Karpas-422 (cell line): Measurements from ENCODE around the gene S100PBP. TPM values are rescaled to one million over a fixed set of nuclear protein-coding genes. Genes with fewer than 3 reads are reported as not detected.
A peak's percentile ranks its signal among the peaks of the same experiment; 100 is the strongest.
"Not testable (repeated sequence)": the region's sequence is repeated elsewhere in the genome, so short reads cannot be mapped to it uniquely, and the experiment has no call there.

Source experiments
- DNase-seq: peaks from one replicate; pipeline ENCODE4 v3.0.0-alpha.2; 2015
- H2AFZ ChIP-seq: fragments of 200-600 bp; sonication (generic); 2 replicates; pipeline ENCODE4 v1.6.1; 2014; ENCODE audit warnings: antibody characterized with exemption, low read length, mixed read lengths
- H3K27ac ChIP-seq: fragments of 200-600 bp; sonication (generic); 2 replicates; pipeline ENCODE4 v1.5.1; 2014; ENCODE audit warnings: mild to moderate bottlenecking, low read length, moderate library complexity
- H3K27me3 ChIP-seq: fragments of 200-600 bp; sonication (generic); 2 replicates; pipeline ENCODE4 v1.6.1; 2014; ENCODE audit warnings: low read length, mixed read lengths
- H3K36me3 ChIP-seq: fragments of 200-600 bp; sonication (generic); 2 replicates; pipeline ENCODE4 v1.6.1; 2014; ENCODE audit warnings: low read length, mixed read lengths; ENCODE audit not compliant: insufficient read depth
- H3K4me1 ChIP-seq: fragments of 200-600 bp; sonication (generic); 2 replicates; pipeline ENCODE4 v1.6.1; 2014; ENCODE audit warnings: mild to moderate bottlenecking, low read length, mixed read lengths
- H3K4me2 ChIP-seq: fragments of 200-600 bp; sonication (generic); 2 replicates; pipeline ENCODE4 v1.6.1; 2014; ENCODE audit warnings: low read length, low read depth, mild to moderate bottlenecking; ENCODE audit not compliant: poor library complexity, severe bottlenecking
- H3K4me3 ChIP-seq: fragments of 200-600 bp; sonication (generic); 2 replicates; pipeline ENCODE4 v1.5.1; 2014; ENCODE audit warnings: mild to moderate bottlenecking, antibody characterized with exemption, low read length, mixed read lengths
- H3K79me2 ChIP-seq: fragments of 200-600 bp; sonication (generic); 2 replicates; pipeline ENCODE4 v1.6.1; 2014; ENCODE audit warnings: mild to moderate bottlenecking, low read length, mixed read lengths
- H3K9ac ChIP-seq: fragments of 200-600 bp; sonication (generic); 2 replicates; pipeline ENCODE4 v1.6.0; 2014; ENCODE audit warnings: low read length
- H3K9me2 ChIP-seq: fragments of 200-600 bp; sonication (generic), shearing (Covaris generic); replicated peaks from 2 replicates; pipeline ENCODE4 v1.6.0; 2014; ENCODE audit warnings: mild to moderate bottlenecking, low read length, moderate library complexity; ENCODE audit not compliant: insufficient read depth
- H3K9me3 ChIP-seq: fragments of 300-700, 200-600 bp; sonication (generic); 2 replicates; pipeline ENCODE4 v1.6.1; 2014; ENCODE audit warnings: low read length, mixed read lengths
- H4K20me1 ChIP-seq: fragments of 200-600 bp; sonication (generic); 2 replicates; pipeline ENCODE4 v1.6.1; 2014; ENCODE audit warnings: mild to moderate bottlenecking, antibody characterized with exemption, low read length, low read depth; ENCODE audit not compliant: insufficient read depth
- total RNA-seq: library from RNA; depleted of rRNA; stranded (reverse); fragments of >200 nt; shearing (Covaris generic); gene quantifications from 2 replicates; pipeline ENCODE4 v1.2.3, GENCODE V29; 2014; ENCODE audit warnings: low replicate concordance

S100PBP gene
- total RNA-seq, 1 experiment from 2014 or later: 23.7 TPM

- peaks cover 5% of the 10 kb centered on the region; the same call in 1 of the 2 replicates for H3K79me2 ChIP-seq
- no peaks in the 10 kb centered on the region for H3K27me3 ChIP-seq
- H4K20me1 ChIP-seq: no peaks in the 10 kb centered on the region
- H3K9me3 ChIP-seq: no peaks in the 10 kb centered on the region
- peaks cover 16% of the 10 kb centered on the region for H3K36me3 ChIP-seq
- H3K9ac ChIP-seq: no peak overlapping the region
- H3K4me3 ChIP-seq: no peak overlapping the region
- peaks cover 8% of the 10 kb centered on the region for H3K4me1 ChIP-seq
- no peak overlapping the region for H2AFZ ChIP-seq
- no peaks in the 10 kb centered on the region for H3K9me2 ChIP-seq
- H3K27ac ChIP-seq: no peak overlapping the region
- H3K4me2 ChIP-seq: no peak overlapping the region
- no peak for DNase-seq
Measured at GRCh38 chr1:32797456-32797855, 20.0 kb upstream of the S100PBP start.

DNA sequence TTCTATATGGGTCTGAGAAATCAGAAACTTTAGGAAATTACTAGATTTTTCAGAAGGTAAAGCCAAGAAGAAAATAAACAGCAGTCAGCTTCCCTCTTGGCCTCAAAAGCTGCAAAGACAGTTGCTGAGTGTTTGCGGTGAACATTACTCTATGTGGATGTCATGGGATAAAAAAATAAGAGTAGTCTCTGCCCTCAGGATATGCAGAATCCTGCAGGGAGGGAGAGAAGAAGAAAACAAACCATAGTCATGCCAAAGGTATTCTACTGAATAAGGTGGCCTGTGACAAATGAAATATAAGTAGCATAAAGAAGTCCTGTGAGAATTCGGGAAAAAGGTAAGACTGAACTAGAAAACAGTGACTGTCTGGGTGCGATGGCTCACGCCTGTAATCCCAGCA lies 19.3 kb upstream of the S100PBP start:
- peaks cover 5% of the 10 kb centered on the region; the same call in 1 of the 2 replicates for H3K79me2 ChIP-seq
- H3K36me3 ChIP-seq: peaks cover 16% of the 10 kb centered on the region
- DNase-seq: no peak
- no peak overlapping the region for H3K4me2 ChIP-seq
- H3K4me3 ChIP-seq: no peak overlapping the region
- no peak overlapping the region for H3K9ac ChIP-seq
- peaks cover 8% of the 10 kb centered on the region for H3K4me1 ChIP-seq
- H3K9me2 ChIP-seq: no peaks in the 10 kb centered on the region
- no peak overlapping the region for H2AFZ ChIP-seq
- H3K27me3 ChIP-seq: no peaks in the 10 kb centered on the region
- H4K20me1 ChIP-seq: no peaks in the 10 kb centered on the region
- no peak overlapping the region for H3K27ac ChIP-seq
- H3K9me3 ChIP-seq: no peaks in the 10 kb centered on the region

GRCh38 chr1:32798679-32799416 lies 18.6 kb upstream of the S100PBP start:
- DNase-seq: peak; percentile 42
- Histone ChIP-seq H3K79me2 (peaks cover 5% of the 10 kb centered on the region; the same call in 1 of the 2 replicates), H3K4me3 (no peak overlapping the region), H3K9me2 (no peaks in the 10 kb centered on the region), H2AFZ (no peak overlapping the region), H4K20me1 (no peaks in the 10 kb centered on the region), H3K27ac (no peak overlapping the region), H3K9ac (no peak overlapping the region), H3K4me2 (no peak overlapping the region), H3K27me3 (no peaks in the 10 kb centered on the region), H3K9me3 (no peaks in the 10 kb centered on the region), H3K4me1 (peaks cover 8% of the 10 kb centered on the region), H3K36me3 (peaks cover 16% of the 10 kb centered on the region)

GRCh38 chr1:32801096-32801715 lies 16.2 kb upstream of the S100PBP start:
- H3K9ac ChIP-seq: no peak overlapping the region
- H3K4me1 ChIP-seq: peaks cover 8% of the 10 kb centered on the region
- no peaks in the 10 kb centered on the region for H3K9me2 ChIP-seq
- no peaks in the 10 kb centered on the region for H3K9me3 ChIP-seq
- H3K36me3 ChIP-seq: peaks cover 20% of the 10 kb centered on the region
- no peak overlapping the region for H2AFZ ChIP-seq
- H3K27me3 ChIP-seq: no peaks in the 10 kb centered on the region
- no peak overlapping the region for H3K4me2 ChIP-seq
- no peak overlapping the region for H3K27ac ChIP-seq
- H3K4me3 ChIP-seq: no peak overlapping the region
- no peak for DNase-seq
- H3K79me2 ChIP-seq: peaks cover 7% of the 10 kb centered on the region
- no peaks in the 10 kb centered on the region for H4K20me1 ChIP-seq

DNA sequence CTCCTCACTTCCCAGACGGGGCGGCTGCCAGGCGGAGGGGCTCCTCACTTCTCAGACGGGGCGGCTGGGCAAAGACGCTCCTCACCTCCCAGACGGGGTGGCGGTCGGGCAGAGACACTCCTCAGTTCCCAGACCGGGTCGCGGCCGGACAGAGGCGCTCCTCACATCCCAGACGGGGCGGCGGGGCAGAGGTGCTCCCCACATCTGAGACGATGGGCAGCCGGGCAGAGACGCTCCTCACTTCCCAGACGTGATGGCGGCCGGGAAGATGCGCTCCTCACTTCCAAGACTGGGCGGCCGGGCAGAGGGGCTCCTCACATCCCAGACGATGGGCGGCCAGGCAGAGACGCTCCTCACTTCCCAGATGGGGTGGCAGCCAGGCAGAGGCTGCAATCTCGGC lies 13.0 kb upstream of the S100PBP start:
- H3K4me3 ChIP-seq, H3K4me2 ChIP-seq, H3K27ac ChIP-seq, H3K9ac ChIP-seq, DNase-seq, H4K20me1 ChIP-seq, H3K9me2 ChIP-seq, H3K9me3 ChIP-seq, H3K4me1 ChIP-seq, H3K27me3 ChIP-seq, H2AFZ ChIP-seq: not testable (repeated sequence)
- peaks cover 26% of the 10 kb centered on the region for H3K79me2 ChIP-seq
- H3K36me3 ChIP-seq: peaks cover 33% of the 10 kb centered on the region

- Histone ChIP-seq H3K9me2 (no peaks in the 10 kb centered on the region), H3K27ac (no peak overlapping the region), H3K9me3 (no peaks in the 10 kb centered on the region), H3K4me1 (no peaks in the 10 kb centered on the region), H4K20me1 (no peaks in the 10 kb centered on the region; the same call in 1 of the 2 replicates), H3K4me2 (no peak overlapping the region), H3K27me3 (no peaks in the 10 kb centered on the region), H2AFZ (no peak overlapping the region), H3K4me3 (no peak overlapping the region), H3K79me2 (peaks cover 34% of the 10 kb centered on the region), H3K36me3 (peaks cover 44% of the 10 kb centered on the region), H3K9ac (no peak overlapping the region)
- DNase-seq: no peak
Measured at GRCh38 chr1:32806290-32806689, 11.2 kb upstream of the S100PBP start.

GRCh38 chr1:32806910-32807523 lies 10.4 kb upstream of the S100PBP start:
- H3K4me2 ChIP-seq: no peak overlapping the region
- no peaks in the 10 kb centered on the region for H3K9me3 ChIP-seq
- no peaks in the 10 kb centered on the region for H3K9me2 ChIP-seq
- H3K9ac ChIP-seq: no peak overlapping the region
- no peak overlapping the region for H3K4me3 ChIP-seq
- H4K20me1 ChIP-seq: peaks cover 5% of the 10 kb centered on the region; the same call in 1 of the 2 replicates
- H3K27ac ChIP-seq: no peak overlapping the region
- peaks cover 43% of the 10 kb centered on the region for H3K36me3 ChIP-seq
- no peak for DNase-seq
- peaks cover 40% of the 10 kb centered on the region for H3K79me2 ChIP-seq
- H3K27me3 ChIP-seq: no peaks in the 10 kb centered on the region
- no peaks in the 10 kb centered on the region for H3K4me1 ChIP-seq
- H2AFZ ChIP-seq: no peak overlapping the region

GRCh38 chr1:32808580-32808979 lies 8.9 kb upstream of the S100PBP start:
- H4K20me1 ChIP-seq: peaks cover 9% of the 10 kb centered on the region; the same call in 1 of the 2 replicates
- H3K27ac ChIP-seq: no peak overlapping the region
- no peaks in the 10 kb centered on the region for H3K9me3 ChIP-seq
- H3K4me2 ChIP-seq: no peak overlapping the region
- 0 out of 2 replicates have a peak, but pooled peaks cover 5% of the 10 kb centered on the region for H3K4me1 ChIP-seq
- no peaks in the 10 kb centered on the region for H3K9me2 ChIP-seq
- H3K9ac ChIP-seq: no peak overlapping the region
- H3K36me3 ChIP-seq: peaks cover 51% of the 10 kb centered on the region
- H2AFZ ChIP-seq: no peak overlapping the region
- no peak for DNase-seq
- H3K4me3 ChIP-seq: no peak overlapping the region
- H3K79me2 ChIP-seq: peaks cover 55% of the 10 kb centered on the region
- H3K27me3 ChIP-seq: no peaks in the 10 kb centered on the region
